Upper lobe of right lung (tissue), 1 donor: ENCODE data around the gene JPT2. TPM values are rescaled to one million over a fixed set of nuclear protein-coding genes. Genes with fewer than 3 reads are reported as not detected.

Experiments used
- ATAC-seq: fragments of 200-7000 bp; cut with Tn5 transposase; one replicate; pipeline ENCODE4 v1.9.1; 2020; ENCODE audit warnings: mild to moderate bottlenecking, moderate library complexity
- DNase-seq: peaks from one replicate; pipeline ENCODE4 v3.0.0-alpha.2; 2020
- H3K27ac ChIP-seq: fragments of 200-600 bp; one replicate; pipeline ENCODE4 v1.8.0; 2022
- H3K27me3 ChIP-seq: fragments of 200-600 bp; one replicate; pipeline ENCODE4 v1.8.0; 2022; ENCODE audit warnings: mild to moderate bottlenecking
- H3K36me3 ChIP-seq: fragments of 200-600 bp; one replicate; pipeline ENCODE4 v1.8.0; 2022
- H3K4me1 ChIP-seq: fragments of 200-600 bp; one replicate; pipeline ENCODE4 v1.8.0; 2022
- H3K4me3 ChIP-seq: fragments of 200-600 bp; one replicate; pipeline ENCODE4 v1.8.0; 2022; ENCODE audit warnings: mild to moderate bottlenecking
- H3K9me3 ChIP-seq: fragments of 200-600 bp; one replicate; pipeline ENCODE4 v1.8.0; 2022
- CTCF ChIP-seq: fragments of 200-600 bp; IDR thresholded peaks from one replicate; pipeline ENCODE4 v1.8.0; 2022; ENCODE audit warnings: antibody characterized with exemption
- intact Hi-C: fragments of 100-400 bp; cut with DNase I; formaldehyde crosslinking; loops from one replicate; pipeline ENCODE4 v1.11.0; 2022
- total RNA-seq: library from RNA; stranded (reverse); fragmentation: NEBNext Ultra II Directional; extraction: Animal tissue kit (Norgen Biotek cat#: 25700); gene quantifications from one replicate; pipeline ENCODE4 v1.2.1, GENCODE V29; 2021
- donor health status: DM: no; HTN: yes; CAD: no; lungs with severe emphysema.

Gene JPT2
- total RNA-seq, 1 donor from 2014 or later, result 44.8 TPM

GRCh38 chr16:1653023-1653422 lies 25.1 kb upstream of the JPT2 start:
- intact Hi-C loops, result no loop called here
- ATAC-seq (no peak), DNase-seq (no peak)
- Histone ChIP-seq H3K4me1 (no peaks in the 10 kb centered on the region), H3K4me3 (no peak overlapping the region), H3K27me3 (no peaks in the 10 kb centered on the region), H3K36me3 (peaks cover 64% of the 10 kb centered on the region), H3K9me3 (no peaks in the 10 kb centered on the region), H3K27ac (no peak overlapping the region)
- TF ChIP-seq CTCF, result no peak

DNA sequence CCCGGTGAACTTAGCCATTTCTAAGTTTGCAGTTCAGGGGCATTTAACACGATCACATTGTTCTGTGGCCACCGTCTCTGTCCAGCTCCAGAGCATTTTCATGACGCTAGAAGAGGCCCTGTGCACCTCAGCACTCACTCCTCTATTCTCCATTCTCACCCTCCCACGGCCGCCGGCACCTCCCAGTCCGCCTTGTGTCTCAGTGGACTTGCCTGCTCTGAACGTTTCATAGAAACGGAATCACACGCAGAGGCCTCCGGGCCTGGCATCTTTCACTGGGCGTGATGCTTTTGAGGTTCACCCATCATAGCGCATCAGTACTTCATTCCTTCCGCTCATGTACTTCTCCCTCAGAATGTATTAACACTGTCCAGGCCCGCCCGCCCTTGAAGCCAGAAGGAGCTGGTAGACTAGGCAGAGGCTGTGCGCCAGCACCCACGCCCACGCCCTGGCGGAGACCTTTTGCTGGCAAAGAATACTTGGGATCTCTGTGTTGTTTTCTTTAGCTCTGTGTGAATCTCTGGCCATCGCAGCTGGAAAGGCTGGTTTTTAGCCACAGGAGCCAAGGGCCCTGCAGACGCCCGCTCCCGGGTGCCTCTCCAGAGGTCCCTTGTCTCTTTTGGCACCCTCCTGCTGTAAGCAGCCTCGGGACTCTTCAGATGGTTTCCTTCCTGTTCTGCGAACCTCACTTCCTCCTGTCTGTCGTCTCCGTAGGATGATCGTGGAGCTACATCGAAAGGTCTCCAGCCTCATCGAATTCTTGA lies 23.4 kb upstream of the JPT2 start:
- ATAC-seq (no peak), DNase-seq (no peak)
- no peak for TF ChIP-seq CTCF
- Histone ChIP-seq H3K27ac (no peak overlapping the region), H3K36me3 (peaks cover 78% of the 10 kb centered on the region), H3K4me3 (no peak overlapping the region), H3K27me3 (no peaks in the 10 kb centered on the region), H3K4me1 (no peaks in the 10 kb centered on the region), H3K9me3 (no peaks in the 10 kb centered on the region)
- intact Hi-C loops, result no loop called here

GRCh38 chr16:1655269-1655807 lies 22.7 kb upstream of the JPT2 start:
- Histone ChIP-seq H3K4me1 (no peaks in the 10 kb centered on the region), H3K27ac (no peak overlapping the region), H3K27me3 (no peaks in the 10 kb centered on the region), H3K36me3 (peaks cover 85% of the 10 kb centered on the region), H3K9me3 (no peaks in the 10 kb centered on the region), H3K4me3 (no peak overlapping the region)
- intact Hi-C loops, result no loop called here
- DNase-seq, result no peak
- no peak for TF ChIP-seq CTCF
- ATAC-seq, result no peak

- Histone ChIP-seq H3K4me1 (no peaks in the 10 kb centered on the region), H3K4me3 (no peak overlapping the region), H3K27me3 (no peaks in the 10 kb centered on the region), H3K27ac (no peak overlapping the region), H3K9me3 (no peaks in the 10 kb centered on the region), H3K36me3 (peaks cover 84% of the 10 kb centered on the region)
- intact Hi-C loops, result no loop called here
- TF ChIP-seq CTCF, result no peak
- ATAC-seq (no peak), DNase-seq (no peak)
Measured at GRCh38 chr16:1655909-1656807, 21.9 kb upstream of the JPT2 start.

GRCh38 chr16:1656808-1657617 lies 21.1 kb upstream of the JPT2 start:
- Histone ChIP-seq H3K27ac (no peak overlapping the region), H3K27me3 (no peaks in the 10 kb centered on the region), H3K36me3 (peaks cover 88% of the 10 kb centered on the region), H3K4me3 (no peak overlapping the region), H3K9me3 (no peaks in the 10 kb centered on the region), H3K4me1 (no peaks in the 10 kb centered on the region)
- TF ChIP-seq CTCF, result no peak
- DNase-seq (no peak), ATAC-seq (no peak)
- intact Hi-C loops, result no loop called here
